ENCODE data around the gene AOPEP. TPM values are rescaled to one million over a fixed set of nuclear protein-coding genes. Genes with fewer than 3 reads are reported as not detected.

Gene AOPEP
- total and polyA plus RNA-seq, 2 of the 13 experiments (the other 11 are each of a cell fraction or from before 2014, with no cell fraction given), result 22.2 to 41.6 TPM

GRCh38 chr9:94928691-94929368 lies 202.3 kb downstream of the AOPEP start (continued):
- TF ChIP-seq, protein P1, sequence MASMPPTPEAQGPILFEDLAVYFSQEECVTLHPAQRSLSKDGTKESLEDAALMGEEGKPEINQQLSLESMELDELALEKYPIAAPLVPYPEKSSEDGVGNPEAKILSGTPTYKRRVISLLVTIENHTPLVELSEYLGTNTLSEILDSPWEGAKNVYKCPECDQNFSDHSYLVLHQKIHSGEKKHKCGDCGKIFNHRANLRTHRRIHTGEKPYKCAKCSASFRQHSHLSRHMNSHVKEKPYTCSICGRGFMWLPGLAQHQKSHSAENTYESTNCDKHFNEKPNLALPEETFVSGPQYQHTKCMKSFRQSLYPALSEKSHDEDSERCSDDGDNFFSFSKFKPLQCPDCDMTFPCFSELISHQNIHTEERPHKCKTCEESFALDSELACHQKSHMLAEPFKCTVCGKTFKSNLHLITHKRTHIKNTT (CRISPR knock-in tag; IDR thresholded peaks at IDR 0.05), result no peak
- TF ChIP-seq REXO4 (CRISPR knock-in tag; IDR thresholded peaks at IDR 0.05; ENCODE audit: borderline replicate concordance) (no peak), ZSCAN31 (CRISPR knock-in tag; IDR thresholded peaks at IDR 0.05; ENCODE audit: low read depth) (no peak), PHF21A (CRISPR knock-in tag; IDR thresholded peaks at IDR 0.05) (peak; percentile 44; the same call in 1 of the 2 replicates), ZNF33B (CRISPR knock-in tag; IDR thresholded peaks at IDR 0.05) (no peak), JUNB (CRISPR knock-in tag; IDR thresholded peaks at IDR 0.05; ENCODE audit: borderline replicate concordance) (no peak), PRMT3 (CRISPR knock-in tag; IDR thresholded peaks at IDR 0.05; ENCODE audit: borderline replicate concordance, low read depth) (no peak), TRIM22 (IDR thresholded peaks at IDR 0.05) (no peak), ZNF790 (CRISPR knock-in tag; IDR thresholded peaks at IDR 0.05; ENCODE audit: borderline replicate concordance) (no peak), ZHX1 (CRISPR knock-in tag; IDR thresholded peaks at IDR 0.05; ENCODE audit: low read depth) (no peak), NKX3-1 (CRISPR knock-in tag; IDR thresholded peaks at IDR 0.05) (no peak), BORCS8-MEF2B (CRISPR knock-in tag; IDR thresholded peaks at IDR 0.05) (no peak), HDAC6 (IDR thresholded peaks at IDR 0.05; ENCODE audit: low read depth, low read length) (no peak), HNRNPLL (IDR thresholded peaks at IDR 0.05; ENCODE audit: low read depth, low read length, poor library complexity, severe bottlenecking) (no peak), MED1 (CRISPR knock-in tag; IDR thresholded peaks at IDR 0.05) (peak; percentile 71), ARID2 (CRISPR knock-in tag; IDR thresholded peaks at IDR 0.05; ENCODE audit: borderline replicate concordance) (no peak), EZH2 (conservative IDR thresholded peaks at IDR 0.05; ENCODE audit: low read depth, low read length) (no peak), AKNA (CRISPR knock-in tag; IDR thresholded peaks at IDR 0.05; ENCODE audit: borderline replicate concordance) (no peak), ZBTB38 (CRISPR knock-in tag; IDR thresholded peaks at IDR 0.05) (peak; percentile 57)
